ENCODE data around the gene GPC6.
"Not testable (repeated sequence)": the region's sequence is repeated elsewhere in the genome, so short reads cannot be mapped to it uniquely, and the experiment has no call there.

GPC6 gene

GRCh38 chr13:93318534-93319254, 92.1 kb downstream of the GPC6 start:
- DNase-seq (ENCODE audit: low read depth in 2 of 2), result no peak

DNA sequence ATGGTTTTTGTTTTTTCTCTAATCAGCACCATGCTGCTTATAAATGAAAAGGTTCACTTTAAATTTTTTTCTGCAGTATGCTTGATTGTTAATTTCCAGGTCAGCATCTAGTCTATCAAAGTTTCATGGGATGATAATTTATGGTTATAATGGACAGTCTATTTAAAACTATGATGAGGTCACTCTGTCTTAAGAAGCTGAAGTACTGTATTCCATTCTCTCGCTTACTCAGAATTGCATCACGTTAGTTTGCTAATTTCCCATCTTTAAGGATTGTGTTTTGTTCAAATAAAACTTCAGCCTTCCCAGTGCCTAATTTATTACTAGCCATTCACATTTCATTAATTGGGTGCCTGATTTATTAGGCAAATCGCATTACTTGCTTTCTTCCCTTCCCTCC, 94.3 kb downstream of the GPC6 start:
- DNase-seq (ENCODE audit: low read depth in 2 of 2), result no peak

GRCh38 chr13:93323880-93324279, 97.3 kb downstream of the GPC6 start:
- not testable (repeated sequence) for DNase-seq (ENCODE audit: low read depth in 2 of 2)

- DNase-seq (ENCODE audit: low read depth in 2 of 2), result no peak
Observed at GRCh38 chr13:93325303-93326233, 99.0 kb downstream of the GPC6 start.

DNA sequence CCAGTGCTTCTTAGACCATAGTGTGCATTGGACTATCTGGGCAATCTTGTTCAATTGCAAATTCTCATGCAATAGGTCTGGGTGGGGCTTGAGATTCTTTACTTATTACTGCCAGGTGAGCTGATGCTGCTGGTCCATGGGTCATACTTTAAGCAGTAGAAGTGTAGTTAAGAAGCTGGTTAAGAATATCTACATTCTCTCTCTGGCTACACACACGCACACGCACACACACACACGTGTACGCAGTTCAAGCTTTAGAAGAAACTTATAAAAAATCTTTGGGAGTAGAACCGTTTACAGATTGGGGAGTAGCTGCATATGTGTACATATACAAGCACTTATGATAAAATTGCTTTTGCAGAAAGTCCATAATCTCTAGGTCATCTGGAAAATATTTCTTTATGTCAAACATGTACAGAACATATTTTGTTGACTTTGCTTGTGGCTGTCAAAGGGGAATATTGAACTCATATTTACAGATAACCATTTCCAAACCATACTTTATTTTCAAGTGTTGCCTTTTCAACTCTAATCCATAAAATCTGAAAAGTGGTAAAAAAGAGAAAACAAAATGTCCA, 99.7 kb downstream of the GPC6 start:
- DNase-seq (ENCODE audit: low read depth in 2 of 2), result no peak

DNA sequence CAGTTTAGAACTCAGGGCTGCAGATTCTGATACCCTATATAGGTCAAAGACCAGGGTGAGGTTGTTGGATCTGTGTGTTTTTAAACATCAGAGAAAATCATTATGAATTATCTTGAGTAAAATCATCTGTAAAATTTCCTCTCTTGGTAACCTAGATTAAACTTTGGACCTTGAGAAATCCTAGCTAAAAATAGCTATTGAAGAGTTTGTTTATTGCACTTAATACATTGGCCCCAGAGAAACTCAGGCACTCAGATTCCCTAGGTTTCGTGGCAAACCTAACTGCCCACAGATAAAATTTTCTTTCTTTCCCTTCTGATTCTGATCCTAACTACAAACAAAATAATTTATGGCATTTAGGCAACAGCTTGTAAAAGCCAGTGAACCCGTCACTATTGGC, 102.3 kb downstream of the GPC6 start:
- no peak for DNase-seq (ENCODE audit: low read depth in 2 of 2)

GRCh38 chr13:93336728-93337127, 110.1 kb downstream of the GPC6 start:
- no peak for DNase-seq (ENCODE audit: low read depth in 2 of 2)

- no peak for DNase-seq (ENCODE audit: low read depth in 2 of 2)
Observed at GRCh38 chr13:93338030-93338429, 111.4 kb downstream of the GPC6 start.

GRCh38 chr13:93338906-93339305, 112.3 kb downstream of the GPC6 start:
- no peak for DNase-seq (ENCODE audit: low read depth in 2 of 2)

DNA sequence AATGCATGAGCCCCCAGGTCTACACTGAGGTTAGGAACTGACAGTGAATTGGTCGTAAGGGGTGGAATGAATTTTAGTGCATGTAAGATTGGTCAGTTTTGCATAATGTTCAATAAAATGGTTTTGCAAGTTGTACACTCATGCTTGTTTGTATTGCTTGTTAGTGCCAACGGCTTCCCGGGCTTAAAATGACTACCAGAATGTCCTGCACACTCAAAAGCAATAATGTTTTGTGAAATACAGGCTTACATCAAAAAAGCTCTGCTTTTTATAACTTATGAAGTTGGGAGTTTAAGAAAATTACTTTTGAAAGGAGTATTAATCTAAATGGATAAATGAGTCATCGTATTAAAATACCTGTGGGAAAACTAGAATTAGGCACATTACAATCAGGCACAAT, 112.9 kb downstream of the GPC6 start:
- no peak for DNase-seq (ENCODE audit: low read depth in 2 of 2)

DNA sequence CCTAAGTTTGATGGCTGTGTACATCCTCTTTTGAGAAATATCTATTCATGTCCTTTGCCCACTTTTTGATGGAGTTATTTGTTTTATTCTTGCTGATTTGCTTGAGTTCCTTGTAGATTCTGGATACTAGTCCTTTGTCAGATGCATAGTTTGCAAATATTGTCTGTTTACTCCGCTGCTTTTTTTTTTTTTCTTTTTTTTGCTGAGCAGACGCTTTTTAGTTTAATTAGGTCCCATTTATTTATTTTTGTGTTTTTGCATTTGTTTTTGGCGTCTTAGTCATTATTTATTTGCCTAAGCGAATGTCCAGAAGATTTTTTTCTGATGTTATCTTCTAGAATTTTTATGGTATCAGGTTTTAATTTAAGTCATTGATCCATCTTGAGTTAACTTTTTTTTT, 114.9 kb downstream of the GPC6 start:
- no peak for DNase-seq (ENCODE audit: low read depth in 2 of 2)

DNA sequence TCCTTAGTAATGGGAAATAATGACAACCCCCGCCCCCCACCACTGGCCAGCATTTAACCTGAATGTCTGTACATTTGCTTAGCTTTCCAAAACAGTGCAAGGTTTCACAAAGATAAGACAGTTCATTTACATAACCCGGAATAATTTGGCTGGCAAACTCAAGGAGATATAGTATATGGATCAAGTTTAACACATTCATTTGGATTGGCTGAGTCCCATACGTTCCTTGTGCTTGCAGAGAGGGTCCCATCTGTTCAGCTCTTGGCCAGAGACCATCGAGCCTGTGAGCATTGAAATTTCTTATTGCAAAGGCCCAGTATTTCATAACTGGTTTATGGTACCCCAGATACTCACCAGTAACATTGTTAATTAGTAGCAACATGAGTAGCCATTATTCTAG, 116.5 kb downstream of the GPC6 start:
- DNase-seq (ENCODE audit: low read depth in 2 of 2), result no peak

- DNase-seq (ENCODE audit: low read depth in 2 of 2), result no peak
Observed at GRCh38 chr13:93344048-93344705, 117.6 kb downstream of the GPC6 start.

DNA sequence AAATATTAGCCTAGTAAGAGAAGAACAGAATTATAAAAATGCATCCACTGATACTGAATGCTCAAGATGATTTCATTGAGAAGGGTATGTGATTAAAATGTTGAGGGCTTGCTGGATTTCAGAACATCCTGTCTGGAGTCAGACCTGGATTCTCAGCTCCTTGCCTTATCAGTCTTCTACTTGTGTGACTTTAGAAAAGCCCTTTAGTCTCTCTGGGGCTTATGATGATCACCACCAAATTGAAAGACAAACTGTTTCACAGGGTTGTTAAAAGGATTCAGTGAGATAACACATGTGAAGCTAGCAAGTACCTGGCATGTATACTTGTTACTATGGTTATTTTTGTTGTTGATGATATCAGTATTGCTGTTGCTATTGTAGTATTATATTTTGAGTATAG, 118.4 kb downstream of the GPC6 start:
- no peak for DNase-seq (ENCODE audit: low read depth in 2 of 2)

GRCh38 chr13:93345770-93346169, 119.2 kb downstream of the GPC6 start:
- no peak for DNase-seq (ENCODE audit: low read depth in 2 of 2)

DNA sequence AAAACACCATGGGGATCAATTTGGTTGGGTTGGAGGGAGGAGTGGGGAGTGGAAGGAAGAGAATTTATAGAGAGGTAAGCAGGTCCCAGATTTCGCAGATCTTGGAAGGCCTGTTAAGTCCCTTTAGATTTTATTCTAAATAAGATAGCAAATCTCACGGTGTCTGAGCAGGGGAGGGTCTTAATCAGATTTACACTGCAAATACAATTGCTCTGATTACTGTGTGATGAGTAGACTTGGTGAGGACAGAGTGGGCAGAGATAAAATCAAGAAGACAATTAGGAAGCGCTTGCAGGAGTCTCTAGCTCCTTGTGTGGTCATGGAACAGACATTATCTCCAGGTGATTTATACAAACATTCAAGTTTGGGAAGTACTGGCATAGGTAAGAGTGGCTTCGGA, 126.0 kb downstream of the GPC6 start:
- no peak for DNase-seq (ENCODE audit: low read depth in 2 of 2)

- no peak for DNase-seq (ENCODE audit: low read depth in 2 of 2)
Observed at GRCh38 chr13:93355094-93355493, 128.5 kb downstream of the GPC6 start.

GRCh38 chr13:93356469-93356868, 129.9 kb downstream of the GPC6 start:
- DNase-seq (ENCODE audit: low read depth in 2 of 2), result no peak

- DNase-seq (ENCODE audit: low read depth in 2 of 2), result no peak
Observed at GRCh38 chr13:93360021-93360420, 133.4 kb downstream of the GPC6 start.

GRCh38 chr13:93361703-93362102, 135.1 kb downstream of the GPC6 start:
- no peak for DNase-seq (ENCODE audit: low read depth in 2 of 2)

DNA sequence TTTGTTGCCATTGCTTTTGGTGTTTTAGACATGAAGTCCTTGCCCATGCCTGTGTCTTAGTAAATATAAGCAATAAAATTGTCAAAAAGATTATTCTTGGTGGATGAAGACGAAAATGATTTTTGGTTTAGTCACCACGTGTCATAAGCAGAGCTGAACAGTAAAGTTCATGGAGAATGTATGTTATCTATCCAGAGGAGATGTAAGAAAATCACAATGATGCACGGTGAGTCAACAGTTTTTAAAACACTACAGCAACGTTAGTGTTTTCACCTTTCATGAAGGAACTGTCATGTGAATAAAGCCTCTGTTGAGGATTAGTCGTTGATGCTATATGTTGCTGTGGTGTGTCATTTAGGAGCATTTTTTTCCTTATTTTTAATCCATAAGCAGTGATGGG, 137.6 kb downstream of the GPC6 start:
- no peak for DNase-seq (ENCODE audit: low read depth in 2 of 2)

- no peak for DNase-seq (ENCODE audit: low read depth in 2 of 2)
Observed at GRCh38 chr13:93368296-93368695, 141.7 kb downstream of the GPC6 start.
